WTC11 (cell line): ENCODE results near the gene XIRP1. TPM values are rescaled to one million over a fixed set of nuclear protein-coding genes. Genes with fewer than 3 reads are reported as not detected.
A peak's percentile ranks its signal among the peaks of the same experiment; 100 is the strongest.

ENCODE experiments used
- ATAC-seq: fragments of 200-7000 bp; cut with Tn5 transposase; 2 replicates; pipeline ENCODE4 v1.10.0; 2021; ENCODE audit warnings: mild to moderate bottlenecking, moderate library complexity
- CTCF ChIA-PET: fragments of 300-600 bp; sonication (Branson Sonifier 250); formaldehyde crosslinking; loops from one replicate; lab custom pipeline; 2021; ENCODE audit warnings: antibody characterized with exemption; lab: Charles Lee
- POLR2A ChIA-PET: fragments of 350-600 bp; sonication (Branson Sonifier 250); formaldehyde crosslinking; loops from one replicate; lab custom pipeline; 2021; ENCODE audit warnings: antibody characterized with exemption; lab: Charles Lee
- DNase-seq: peaks from one replicate; pipeline ENCODE4 v3.0.0; 2021; ENCODE audit warnings: low spot score
- H3K27ac Mint-ChIP-seq: 2 replicates; pipeline ENCODE4 v1.8.0; 2021; ENCODE audit warnings: mixed read lengths
- H3K27me3 Mint-ChIP-seq: 2 replicates; pipeline ENCODE4 v1.8.0; 2021; ENCODE audit warnings: low read depth, mild to moderate bottlenecking, moderate library complexity, mixed read lengths
- H3K36me3 Mint-ChIP-seq: 2 replicates; pipeline ENCODE4 v1.8.0; 2021; ENCODE audit warnings: mixed read lengths
- H3K4me1 Mint-ChIP-seq: 2 replicates; pipeline ENCODE4 v1.8.0; 2022; ENCODE audit warnings: mixed read lengths
- H3K4me3 Mint-ChIP-seq: 2 replicates; pipeline ENCODE4 v1.8.0; 2021; ENCODE audit warnings: mild to moderate bottlenecking, moderate library complexity, mixed read lengths
- H3K9me3 Mint-ChIP-seq: 2 replicates; pipeline ENCODE4 v1.8.0; 2021; ENCODE audit warnings: mixed read lengths
- CBFB ChIP-seq: sonication (generic); formaldehyde crosslinking; IDR thresholded peaks from 2 replicates; pipeline ENCODE4 v1.8.1; 2022; ENCODE audit warnings: mild to moderate bottlenecking, low read depth, missing genetic modification reagents
- E2F4 ChIP-seq: sonication (generic); formaldehyde crosslinking; IDR thresholded peaks from 2 replicates; pipeline ENCODE4 v1.8.1; 2022; ENCODE audit warnings: low read depth, mild to moderate bottlenecking, moderate library complexity, missing genetic modification reagents, borderline replicate concordance
- FOXJ3 ChIP-seq: sonication (generic); formaldehyde crosslinking; IDR thresholded peaks from 2 replicates; pipeline ENCODE4 v1.9.0; 2021; ENCODE audit warnings: missing genetic modification reagents, mild to moderate bottlenecking, borderline replicate concordance
- GRHL2 ChIP-seq: fragments of 250-450 bp; sonication (Bioruptor Pico); IDR thresholded peaks from 2 replicates; pipeline ENCODE4 v1.8.0; 2022; ENCODE audit warnings: mild to moderate bottlenecking, moderate library complexity; ENCODE audit not compliant: insufficient replicate concordance, severe bottlenecking
- IRF2 ChIP-seq: sonication (generic); formaldehyde crosslinking; IDR thresholded peaks from 2 replicates; pipeline ENCODE4 v1.8.0; 2022; ENCODE audit warnings: low read depth, missing genetic modification reagents, borderline replicate concordance
- MXD4 ChIP-seq: fragments of 250-450 bp; sonication (Bioruptor Pico); IDR thresholded peaks from 2 replicates; pipeline ENCODE4 v1.8.0; 2021; ENCODE audit warnings: mild to moderate bottlenecking, moderate library complexity, borderline replicate concordance
- NFATC4 ChIP-seq: fragments of 250-450 bp; sonication (Bioruptor Pico); IDR thresholded peaks from 2 replicates; pipeline ENCODE4 v1.9.0; 2021; ENCODE audit warnings: mild to moderate bottlenecking
- NFE2L1 ChIP-seq: sonication (generic); formaldehyde crosslinking; IDR thresholded peaks from 2 replicates; pipeline ENCODE4 v1.8.1; 2023; ENCODE audit warnings: missing genetic modification reagents
- RELA ChIP-seq: sonication (generic); formaldehyde crosslinking; IDR thresholded peaks from 2 replicates; pipeline ENCODE4 v1.8.1; 2022; ENCODE audit warnings: missing genetic modification reagents, mild to moderate bottlenecking, borderline replicate concordance
- TEAD4 ChIP-seq: sonication (generic); formaldehyde crosslinking; IDR thresholded peaks from 2 replicates; pipeline ENCODE4 v1.8.0; 2022; ENCODE audit warnings: mild to moderate bottlenecking, missing genetic modification reagents
- TP53 ChIP-seq: sonication (generic); formaldehyde crosslinking; IDR thresholded peaks from 2 replicates; pipeline ENCODE4 v1.8.1; 2023; ENCODE audit warnings: mild to moderate bottlenecking, missing genetic modification reagents
- ZNF416 ChIP-seq: fragments of 250-450 bp; sonication (Bioruptor Pico); IDR thresholded peaks from 2 replicates; pipeline ENCODE4 v1.9.0; 2021; ENCODE audit warnings: mild to moderate bottlenecking, inconsistent platforms
- ZNF671 ChIP-seq: fragments of 250-450 bp; sonication (Bioruptor Pico); IDR thresholded peaks from 2 replicates; pipeline ENCODE4 v1.8.0; 2021; ENCODE audit warnings: mild to moderate bottlenecking
- total RNA-seq: library from RNA; stranded (reverse); gene quantifications from 3 replicates; pipeline ENCODE4 v1.2.3, GENCODE V29; 2021
- TF ChIP-seq, protein P1 (sequence below): fragments of 250-450 bp; sonication (Bioruptor Pico); conservative IDR thresholded peaks from 2 replicates; pipeline ENCODE4 v1.9.0; 2021; ENCODE audit warnings: mild to moderate bottlenecking
- TF ChIP-seq, protein P2 (sequence below): sonication (generic); formaldehyde crosslinking; conservative IDR thresholded peaks from 2 replicates; pipeline ENCODE4 v1.8.1; 2023; ENCODE audit warnings: mild to moderate bottlenecking, low read depth, missing genetic modification reagents, moderate library complexity
- TF ChIP-seq, protein P3 (sequence below): fragments of 250-450 bp; sonication (Bioruptor Pico); IDR thresholded peaks from 2 replicates; pipeline ENCODE4 v1.9.0; 2021; ENCODE audit warnings: moderate library complexity, mild to moderate bottlenecking, inconsistent platforms, borderline replicate concordance
- TF ChIP-seq, protein P4 (sequence below): sonication (generic); formaldehyde crosslinking; IDR thresholded peaks from 2 replicates; pipeline ENCODE4 v1.8.1; 2023; ENCODE audit warnings: mild to moderate bottlenecking, missing genetic modification reagents

Gene XIRP1
- total RNA-seq, 1 experiment from 2014 or later, result not detected

DNA sequence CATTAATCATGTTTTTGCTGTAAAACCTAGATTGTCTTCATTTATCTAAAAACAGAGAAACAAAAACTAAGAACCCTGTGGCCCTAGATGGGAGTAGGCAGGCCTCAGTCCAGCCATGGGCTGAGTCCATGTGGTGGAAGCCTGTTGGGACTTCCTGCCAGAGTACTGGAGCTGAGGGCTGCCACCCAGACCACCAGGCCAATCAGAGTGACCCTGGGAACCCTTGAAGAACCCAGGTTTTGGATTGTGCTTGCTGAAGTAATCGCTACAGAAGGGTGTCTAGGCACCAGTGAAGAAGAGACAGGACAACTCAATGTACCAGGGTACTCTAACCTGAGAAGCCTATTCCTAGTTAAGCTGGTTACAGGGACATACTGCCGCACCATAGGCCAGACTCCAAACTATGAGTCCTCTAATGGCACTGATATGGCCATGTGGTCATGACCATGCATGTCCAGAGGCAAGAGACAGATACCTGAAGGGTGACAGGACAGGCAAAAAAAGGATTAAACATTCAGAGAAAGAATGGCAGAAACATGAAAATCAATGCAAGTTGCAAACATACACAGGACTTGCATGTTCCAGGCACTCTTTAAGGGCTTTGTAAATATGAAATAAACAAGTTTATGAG is 51.9 kb downstream of the XIRP1 start:
- POLR2A ChIA-PET, result no interaction called here

DNA sequence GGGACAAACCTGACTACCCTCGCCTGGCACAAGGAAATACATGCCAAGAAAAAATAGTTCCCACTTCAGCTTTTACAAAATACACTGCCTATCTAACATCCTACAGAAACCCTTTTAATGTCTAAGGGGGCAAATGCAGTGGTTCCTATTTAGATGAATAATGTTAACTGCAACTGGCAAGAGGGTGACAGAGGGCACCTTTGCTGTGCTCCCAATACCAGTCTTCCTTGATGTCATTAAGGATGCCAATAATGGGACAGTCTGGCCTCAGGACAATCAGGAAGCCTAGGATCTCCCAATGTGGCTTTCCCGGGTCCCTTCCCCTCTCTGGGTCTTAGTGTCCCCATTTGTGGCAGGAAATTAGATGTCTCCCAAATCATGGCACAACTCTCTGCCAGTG is 53.0 kb downstream of the XIRP1 start:
- Mint-ChIP-seq H3K27me3 (no peaks in the 10 kb centered on the region), H3K4me1 (peaks cover 5% of the 10 kb centered on the region), H3K9me3 (no peaks in the 10 kb centered on the region), H3K4me3 (no peak overlapping the region), H3K36me3 (peaks cover 20% of the 10 kb centered on the region), H3K27ac (no peak overlapping the region)
- ChIA-PET POLR2A (no interaction called here), CTCF (interaction anchor here (0.9 kb wide), 1 partner anchor 149 kb away, joined by 5 read pairs; no protein-coding TSS in a partner anchor)
- ATAC-seq (no peak), DNase-seq (no peak)
- TF ChIP-seq TP53 (no peak), IRF2 (CRISPR knock-in tag) (no peak), ZNF671 (CRISPR knock-in tag) (no peak), TEAD4 (CRISPR knock-in tag) (no peak)
- TF ChIP-seq, protein P1, sequence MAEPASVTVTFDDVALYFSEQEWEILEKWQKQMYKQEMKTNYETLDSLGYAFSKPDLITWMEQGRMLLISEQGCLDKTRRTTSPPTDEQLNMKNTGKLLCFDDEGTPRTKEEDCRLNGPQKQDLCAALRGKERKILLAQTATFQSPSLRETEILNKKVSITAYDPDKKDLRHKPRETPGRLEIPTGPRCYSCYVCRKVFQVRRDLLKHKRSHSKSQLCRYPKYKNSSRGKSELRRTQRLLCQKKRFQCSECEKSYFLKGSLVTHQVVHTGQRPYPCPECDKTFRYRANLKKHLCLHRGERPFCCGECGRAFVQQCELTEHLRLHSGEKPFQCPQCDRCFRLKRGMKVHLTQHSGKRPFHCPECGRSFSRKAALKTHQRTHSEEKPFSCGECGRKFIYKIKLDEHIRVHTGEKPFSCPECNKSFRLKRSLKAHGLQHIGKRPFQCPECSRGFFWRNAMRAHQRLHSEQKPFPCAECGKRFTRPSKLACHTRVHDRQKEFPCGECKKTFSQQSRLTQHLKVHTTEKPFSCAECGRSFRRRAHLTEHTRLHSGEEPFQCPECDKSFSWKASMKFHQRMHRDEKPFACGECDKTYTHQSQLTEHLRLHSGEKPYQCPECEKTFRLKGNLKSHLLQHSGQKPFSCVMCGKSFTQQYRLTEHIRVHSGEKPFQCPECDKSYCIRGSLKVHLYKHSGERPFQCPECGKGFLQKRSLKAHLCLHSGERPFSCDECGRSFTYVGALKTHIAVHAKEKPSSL (CRISPR knock-in tag), result no peak
- TF ChIP-seq, protein P2, sequence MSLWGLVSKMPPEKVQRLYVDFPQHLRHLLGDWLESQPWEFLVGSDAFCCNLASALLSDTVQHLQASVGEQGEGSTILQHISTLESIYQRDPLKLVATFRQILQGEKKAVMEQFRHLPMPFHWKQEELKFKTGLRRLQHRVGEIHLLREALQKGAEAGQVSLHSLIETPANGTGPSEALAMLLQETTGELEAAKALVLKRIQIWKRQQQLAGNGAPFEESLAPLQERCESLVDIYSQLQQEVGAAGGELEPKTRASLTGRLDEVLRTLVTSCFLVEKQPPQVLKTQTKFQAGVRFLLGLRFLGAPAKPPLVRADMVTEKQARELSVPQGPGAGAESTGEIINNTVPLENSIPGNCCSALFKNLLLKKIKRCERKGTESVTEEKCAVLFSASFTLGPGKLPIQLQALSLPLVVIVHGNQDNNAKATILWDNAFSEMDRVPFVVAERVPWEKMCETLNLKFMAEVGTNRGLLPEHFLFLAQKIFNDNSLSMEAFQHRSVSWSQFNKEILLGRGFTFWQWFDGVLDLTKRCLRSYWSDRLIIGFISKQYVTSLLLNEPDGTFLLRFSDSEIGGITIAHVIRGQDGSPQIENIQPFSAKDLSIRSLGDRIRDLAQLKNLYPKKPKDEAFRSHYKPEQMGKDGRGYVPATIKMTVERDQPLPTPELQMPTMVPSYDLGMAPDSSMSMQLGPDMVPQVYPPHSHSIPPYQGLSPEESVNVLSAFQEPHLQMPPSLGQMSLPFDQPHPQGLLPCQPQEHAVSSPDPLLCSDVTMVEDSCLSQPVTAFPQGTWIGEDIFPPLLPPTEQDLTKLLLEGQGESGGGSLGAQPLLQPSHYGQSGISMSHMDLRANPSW (CRISPR knock-in tag), result no peak

More for the DNA sequence above, 51.9 kb downstream of the XIRP1 start:
- Mint-ChIP-seq H3K27ac (peak overlapping the region; percentile 3; the same call in 1 of the 2 replicates), H3K36me3 (peaks cover 26% of the 10 kb centered on the region), H3K9me3 (no peaks in the 10 kb centered on the region), H3K4me1 (peaks cover 5% of the 10 kb centered on the region), H3K4me3 (no peak overlapping the region), H3K27me3 (no peaks in the 10 kb centered on the region)
- CTCF ChIA-PET, result interaction anchor here (1.0 to 2.0 kb wide), 2 partner anchors 15 to 151 kb away, joined by 3 to 6 read pairs; no protein-coding TSS in a partner anchor
- TF ChIP-seq NFATC4 (CRISPR knock-in tag) (no peak), E2F4 (CRISPR knock-in tag) (no peak), ZNF416 (no peak), NFE2L1 (CRISPR knock-in tag) (no peak), MXD4 (CRISPR knock-in tag) (no peak), GRHL2 (CRISPR knock-in tag) (no peak), FOXJ3 (CRISPR knock-in tag) (no peak), CBFB (CRISPR knock-in tag) (no peak), RELA (CRISPR knock-in tag) (no peak), IRF2 (CRISPR knock-in tag) (no peak)
- TF ChIP-seq, protein P3, sequence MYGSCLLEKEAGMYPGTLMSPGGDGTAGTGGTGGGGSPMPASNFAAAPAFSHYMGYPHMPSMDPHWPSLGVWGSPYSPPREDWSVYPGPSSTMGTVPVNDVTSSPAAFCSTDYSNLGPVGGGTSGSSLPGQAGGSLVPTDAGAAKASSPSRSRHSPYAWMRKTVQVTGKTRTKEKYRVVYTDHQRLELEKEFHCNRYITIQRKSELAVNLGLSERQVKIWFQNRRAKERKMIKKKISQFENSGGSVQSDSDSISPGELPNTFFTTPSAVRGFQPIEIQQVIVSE (CRISPR knock-in tag), result no peak
- TF ChIP-seq, protein P4, sequence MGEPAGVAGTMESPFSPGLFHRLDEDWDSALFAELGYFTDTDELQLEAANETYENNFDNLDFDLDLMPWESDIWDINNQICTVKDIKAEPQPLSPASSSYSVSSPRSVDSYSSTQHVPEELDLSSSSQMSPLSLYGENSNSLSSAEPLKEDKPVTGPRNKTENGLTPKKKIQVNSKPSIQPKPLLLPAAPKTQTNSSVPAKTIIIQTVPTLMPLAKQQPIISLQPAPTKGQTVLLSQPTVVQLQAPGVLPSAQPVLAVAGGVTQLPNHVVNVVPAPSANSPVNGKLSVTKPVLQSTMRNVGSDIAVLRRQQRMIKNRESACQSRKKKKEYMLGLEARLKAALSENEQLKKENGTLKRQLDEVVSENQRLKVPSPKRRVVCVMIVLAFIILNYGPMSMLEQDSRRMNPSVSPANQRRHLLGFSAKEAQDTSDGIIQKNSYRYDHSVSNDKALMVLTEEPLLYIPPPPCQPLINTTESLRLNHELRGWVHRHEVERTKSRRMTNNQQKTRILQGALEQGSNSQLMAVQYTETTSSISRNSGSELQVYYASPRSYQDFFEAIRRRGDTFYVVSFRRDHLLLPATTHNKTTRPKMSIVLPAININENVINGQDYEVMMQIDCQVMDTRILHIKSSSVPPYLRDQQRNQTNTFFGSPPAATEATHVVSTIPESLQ (CRISPR knock-in tag), result no peak
- TF ChIP-seq, protein P1 (CRISPR knock-in tag), result no peak
- TF ChIP-seq, protein P2 (CRISPR knock-in tag), result no peak
- no peak for ATAC-seq
- no peak for DNase-seq
